ENCODE measurements around the gene DLX4.

The DLX4 gene

DNA sequence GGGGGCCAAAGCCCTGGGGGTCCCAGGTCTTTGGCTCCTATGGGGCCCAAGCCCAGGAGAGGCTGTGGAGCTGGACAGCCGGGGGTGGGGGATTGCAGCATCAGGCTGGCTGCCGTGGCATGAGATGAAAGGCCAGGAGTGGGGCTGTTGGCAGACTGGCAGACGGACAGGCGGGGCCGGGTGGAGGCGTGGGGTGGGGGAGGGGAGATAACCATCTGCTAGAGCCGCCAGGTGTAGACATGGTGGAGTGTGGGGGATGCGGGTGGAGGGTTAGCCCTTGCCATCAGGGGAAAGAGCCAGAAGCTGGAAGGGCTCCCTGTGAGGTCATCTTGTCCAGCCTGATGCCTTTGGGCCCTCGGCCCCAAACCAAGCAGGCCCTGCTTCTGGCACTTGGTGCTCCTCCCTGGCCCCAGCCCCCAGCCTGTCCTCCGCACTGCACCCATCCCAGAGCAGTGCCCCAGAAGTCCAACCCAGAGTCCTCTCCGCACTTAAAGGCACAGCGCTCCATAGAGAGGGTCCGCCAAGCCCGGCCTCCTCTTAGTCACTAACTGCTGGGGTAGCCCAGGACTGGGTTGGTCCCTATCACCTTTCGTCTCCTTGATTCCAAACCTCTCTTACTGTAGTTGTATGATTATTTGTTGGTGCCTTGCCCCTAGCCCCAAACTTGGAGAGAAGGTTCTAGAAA is 33.3 kb upstream of the DLX4 start:
- H3K27ac ChIP-seq, result no peak overlapping the region
- no peak for TF ChIP-seq ZFX (IDR thresholded peaks at IDR 0.05; ENCODE audit: borderline replicate concordance)
- no peak for TF ChIP-seq CTCF (IDR thresholded peaks at IDR 0.05)

DNA sequence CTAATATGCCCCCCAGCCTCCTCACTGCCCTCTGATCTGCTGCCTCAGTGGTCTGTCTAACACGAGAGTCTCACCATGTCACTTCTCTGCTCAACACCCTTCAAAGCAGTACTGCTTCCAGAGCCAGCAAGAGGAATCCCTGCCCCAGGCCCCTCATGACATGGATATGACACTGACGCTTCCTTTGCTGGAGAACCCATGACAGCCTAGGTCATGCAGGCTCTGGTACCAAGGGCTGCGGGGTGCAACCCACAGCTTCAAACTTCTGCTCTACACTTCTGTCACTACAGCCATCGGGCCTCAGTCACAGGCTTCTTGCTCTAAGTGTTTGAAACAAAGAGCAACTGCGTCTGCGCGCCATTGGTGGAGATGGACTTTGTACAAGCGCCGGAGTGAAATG is 32.6 kb upstream of the DLX4 start:
- H3K27ac ChIP-seq, result no peak overlapping the region
- TF ChIP-seq CTCF (IDR thresholded peaks at IDR 0.05) (no peak), ZFX (IDR thresholded peaks at IDR 0.05; ENCODE audit: borderline replicate concordance) (no peak)

DNA sequence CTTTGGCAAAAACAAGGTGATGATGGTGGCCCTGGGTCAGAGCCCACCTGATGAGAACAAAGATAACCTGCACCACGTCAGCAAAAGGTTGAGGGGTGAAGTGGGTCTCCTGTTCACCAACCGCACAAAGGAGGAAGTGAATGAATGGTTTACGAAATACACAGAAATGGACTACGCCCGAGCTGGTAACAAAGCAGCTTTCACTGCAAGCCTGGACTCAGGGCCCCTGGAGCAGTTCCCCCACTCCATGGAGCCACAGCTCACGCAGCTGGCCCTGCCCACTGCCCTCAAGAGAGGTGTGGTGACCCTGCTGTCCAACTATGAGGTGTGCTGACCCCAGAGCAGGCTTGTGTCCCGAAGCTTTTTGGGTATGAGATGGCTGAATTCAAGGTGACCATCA is 29.7 kb upstream of the DLX4 start:
- no peak for TF ChIP-seq CTCF (IDR thresholded peaks at IDR 0.05)
- TF ChIP-seq ZFX (IDR thresholded peaks at IDR 0.05; ENCODE audit: borderline replicate concordance), result no peak
- H3K27ac ChIP-seq, result no peak overlapping the region

GRCh38 chr17:49941427-49941826 is 27.6 kb upstream of the DLX4 start:
- no peak overlapping the region for H3K27ac ChIP-seq
- TF ChIP-seq CTCF (IDR thresholded peaks at IDR 0.05), result no peak
- no peak for TF ChIP-seq ZFX (IDR thresholded peaks at IDR 0.05; ENCODE audit: borderline replicate concordance)

DNA sequence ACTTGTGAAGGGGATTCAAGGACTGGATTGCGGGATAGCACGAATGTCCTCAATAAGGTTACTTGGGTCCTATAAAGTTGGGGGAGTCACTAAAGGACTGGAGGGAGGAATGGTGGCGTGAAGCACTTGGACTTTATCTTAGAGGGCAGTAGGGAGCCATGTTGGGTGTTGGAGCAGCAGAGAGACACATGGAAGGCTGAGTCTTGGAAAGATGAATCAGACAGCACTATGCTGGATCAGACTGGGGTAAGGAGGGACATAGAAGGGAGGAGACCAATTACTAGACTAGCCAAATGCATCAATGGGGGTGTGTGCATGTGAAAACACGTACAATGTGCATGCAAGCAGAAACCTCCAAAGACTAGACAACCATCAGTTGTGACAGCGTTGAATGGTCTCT is 26.0 kb upstream of the DLX4 start:
- TF ChIP-seq CTCF (IDR thresholded peaks at IDR 0.05) (no peak), ZFX (IDR thresholded peaks at IDR 0.05; ENCODE audit: borderline replicate concordance) (no peak)
- no peak overlapping the region for H3K27ac ChIP-seq

- TF ChIP-seq CTCF (IDR thresholded peaks at IDR 0.05) (no peak), ZFX (IDR thresholded peaks at IDR 0.05; ENCODE audit: borderline replicate concordance) (no peak)
- H3K27ac ChIP-seq, result no peak overlapping the region
Observed at GRCh38 chr17:49944273-49944870, 24.6 kb upstream of the DLX4 start.

GRCh38 chr17:49946208-49946607 is 22.8 kb upstream of the DLX4 start:
- H3K27ac ChIP-seq, result no peak overlapping the region
- TF ChIP-seq CTCF (IDR thresholded peaks at IDR 0.05), result no peak
- TF ChIP-seq ZFX (IDR thresholded peaks at IDR 0.05; ENCODE audit: borderline replicate concordance), result no peak
